Upper lobe of left lung (tissue), 6 donors: ENCODE results near the gene TNFAIP1. TPM values are rescaled to one million over a fixed set of nuclear protein-coding genes. Genes with fewer than 3 reads are reported as not detected.
A peak's percentile ranks its signal among the peaks of the same experiment; 100 is the strongest.

Experiments used
- ATAC-seq, 2 donors: fragments of 200-7000 bp; cut with Tn5 transposase; one replicate each; pipeline ENCODE4 v1.9.1; 2022; ENCODE audit warnings: mild to moderate bottlenecking in 2 of 2, moderate library complexity in 2 of 2; ENCODE audit not compliant: low FRiP score in 2 of 2
- DNase-seq, 2 donors: peaks; one replicate each; pipeline ENCODE4 v3.0.0-alpha.2; 2019 to 2020
- H3K27ac ChIP-seq, 4 donors: fragments of 200-600 bp; sonication (generic); one replicate each; pipeline ENCODE4 v1.5.1; 2016 to 2019
- H3K27me3 ChIP-seq, 4 donors: fragments of 200-600 bp; sonication (generic); one replicate each; pipeline ENCODE4 v1.5.1; 2017 to 2019
- H3K36me3 ChIP-seq, 4 donors: fragments of 200-600 bp; sonication (generic); one replicate each; pipeline ENCODE4 v1.5.1; 2016 to 2019
- H3K4me1 ChIP-seq, 4 donors: fragments of 200-600 bp; sonication (generic); one replicate each; pipeline ENCODE4 v1.5.1; 2018 to 2019
- H3K4me3 ChIP-seq, 4 donors: fragments of 200-600 bp; sonication (generic); one replicate each; pipeline ENCODE4 v1.5.1; 2017 to 2019; ENCODE audit warnings: mild to moderate bottlenecking in 2 of 4, moderate library complexity in 1 of 4
- H3K9me3 ChIP-seq, 4 donors: fragments of 200-600 bp; sonication (generic); one replicate each; pipeline ENCODE4 v1.5.1; 2018 to 2019
- CTCF ChIP-seq, 6 experiments: fragments of 450-650 bp in 4 of 6; fragments of 200-600 bp in 2 of 6; sonication (generic) in 2 of 6; IDR thresholded peaks; one replicate each; pipeline ENCODE4 v1.5.1; 2016 to 2019; ENCODE audit warnings: antibody characterized with exemption in 6 of 6
- EP300 ChIP-seq, 4 donors: sonication (generic); formaldehyde crosslinking; IDR thresholded peaks; one replicate each; pipeline ENCODE4 v1.5.1; 2017; ENCODE audit warnings: antibody characterized with exemption in 4 of 4, control low read depth in 2 of 4
- POLR2A ChIP-seq, 4 donors: fragments of 450-650 bp; IDR thresholded peaks; one replicate each; pipeline ENCODE4 v1.5.1; 2016 to 2017; ENCODE audit warnings: antibody characterized with exemption in 4 of 4, mild to moderate bottlenecking in 2 of 4
- POLR2AphosphoS5 ChIP-seq, 2 donors: sonication (generic); formaldehyde crosslinking; IDR thresholded peaks; one replicate each; pipeline ENCODE4 v1.5.1; 2017; ENCODE audit warnings: antibody characterized with exemption in 2 of 2
- WGBS, 2 donors: methylation state at CpG; one replicate each; pipeline ENCODE4 v1.1.5; 2017 to 2018; 5-methylcytosine and 5-hydroxymethylcytosine counted together
- total RNA-seq, 6 donors: library from RNA; depleted of rRNA in 4 of 6; stranded (reverse); fragments of >200 nt in 4 of 6; gene quantifications; one replicate each; pipeline versions ENCODE4 v1.1.0 to v1.2.1, GENCODE V29; 2016 to 2021
- donor health status: DM: no; HTN: no; CAD: no; lungs with moderate emphysema.
- donor health status: DM: no; HTN: yes; CAD: no; lungs with severe emphysema.

Gene TNFAIP1
- total RNA-seq, 6 donors from 2014 or later = 27.2 to 74.3 (median 46.4) TPM

GRCh38 chr17:28368306-28368831 is 32.8 kb downstream of the TNFAIP1 start:
- WGBS, 2 donors = 76 to 79% methylated on average over 5 of the region's 5 CpGs
- no peak for TF ChIP-seq CTCF (IDR thresholded peaks at IDR 0.05)
- no peak for TF ChIP-seq EP300 (IDR thresholded peaks at IDR 0.05)
- no peak for TF ChIP-seq POLR2A (IDR thresholded peaks at IDR 0.05)
- TF ChIP-seq POLR2AphosphoS5 (IDR thresholded peaks at IDR 0.05) = no peak

GRCh38 chr17:28368915-28369683 is 33.5 kb downstream of the TNFAIP1 start:
- no peak overlapping the region for H3K27ac ChIP-seq
- H3K4me1 ChIP-seq = peaks cover 21 to 36% (median 32%) of the 10 kb centered on the region in 4 donors
- ATAC-seq = no peak
- H3K27me3 ChIP-seq = peaks cover 0 to 8% (median 0%) of the 10 kb centered on the region in 4 donors
- no peak for DNase-seq
- TF ChIP-seq CTCF (IDR thresholded peaks at IDR 0.05) = no peak
- no peak for TF ChIP-seq POLR2A (IDR thresholded peaks at IDR 0.05)
- TF ChIP-seq POLR2AphosphoS5 (IDR thresholded peaks at IDR 0.05) = no peak
- TF ChIP-seq EP300 (IDR thresholded peaks at IDR 0.05) = no peak
- no peaks in the 10 kb centered on the region for H3K9me3 ChIP-seq
- no peak overlapping the region for H3K4me3 ChIP-seq
- 92% methylated on average over 13 to 23 of the region's 23 CpGs for WGBS, 2 donors
- H3K36me3 ChIP-seq = peaks cover 0 to 12% (median 9%) of the 10 kb centered on the region in 4 donors

More at GRCh38 chr17:28368306-28368831, 32.8 kb downstream of the TNFAIP1 start:
- H3K36me3 ChIP-seq = peaks cover 0 to 19% (median 15%) of the 10 kb centered on the region in 4 donors
- DNase-seq (no peak), ATAC-seq (no peak)
- H3K27ac ChIP-seq = no peak overlapping the region
- peaks cover 21 to 34% (median 32%) of the 10 kb centered on the region in 4 donors for H3K4me1 ChIP-seq
- no peaks in the 10 kb centered on the region for H3K9me3 ChIP-seq
- H3K27me3 ChIP-seq = peaks cover 0 to 8% (median 0%) of the 10 kb centered on the region in 4 donors
- H3K4me3 ChIP-seq = no peak overlapping the region

- Histone ChIP-seq H3K4me1 (peaks cover 21 to 36% (median 32%) of the 10 kb centered on the region in 4 donors), H3K9me3 (no peaks in the 10 kb centered on the region), H3K4me3 (no peak overlapping the region), H3K36me3 (peaks cover 0 to 6% (median 4%) of the 10 kb centered on the region in 4 donors), H3K27ac (no peak overlapping the region), H3K27me3 (peaks cover 0 to 8% (median 0%) of the 10 kb centered on the region in 4 donors)
- ATAC-seq (no peak), DNase-seq (no peak)
- TF ChIP-seq POLR2AphosphoS5 (IDR thresholded peaks at IDR 0.05) (no peak), POLR2A (IDR thresholded peaks at IDR 0.05) (no peak), CTCF (IDR thresholded peaks at IDR 0.05) (no peak), EP300 (IDR thresholded peaks at IDR 0.05) (no peak)
- 38 to 73% methylated on average over 4 to 10 of the region's 10 CpGs for WGBS, 2 donors
Observed at GRCh38 chr17:28369684-28370034, 34.1 kb downstream of the TNFAIP1 start.

GRCh38 chr17:28370035-28370743 is 34.6 kb downstream of the TNFAIP1 start, which contains the start of gene VTN:
TSS of gene VTN (minus strand) at chr17:28370307. CDS start at chr17:28370203, 104 bp downstream.
- Histone ChIP-seq H3K27me3 (peaks cover 0 to 8% (median 0%) of the 10 kb centered on the region in 4 donors), H3K27ac (peak within 1 kb of the TSS; percentile 1 to 67 (median 56)), H3K36me3 (peaks cover 0 to under 1% (median 0%) of the 10 kb centered on the region in 4 donors), H3K4me3 (peak within 1 kb of the TSS in 3 of 4 donors; percentile 52 to 63 (median 55)), H3K4me1 (peaks cover 21 to 36% (median 32%) of the 10 kb centered on the region in 4 donors), H3K9me3 (no peaks in the 10 kb centered on the region)
- WGBS, 2 donors = 24 to 27% methylated on average over 8 of the region's 8 CpGs
- TF ChIP-seq CTCF (IDR thresholded peaks at IDR 0.05) (no peak), EP300 (IDR thresholded peaks at IDR 0.05) (no peak), POLR2AphosphoS5 (IDR thresholded peaks at IDR 0.05) (no peak)
- DNase-seq = no peak
- peak in 1 of 2 donors; percentile 39 for ATAC-seq
